ENCODE data around the gene MT1A.

MT1A gene

GRCh38 chr16:56682703-56683397 is 44.4 kb downstream of the MT1A start:
- no peak for DNase-seq

GRCh38 chr16:56683424-56684172 is 45.1 kb downstream of the MT1A start:
- no peak for DNase-seq

GRCh38 chr16:56684256-56684925 is 45.9 kb downstream of the MT1A start:
- DNase-seq, result no peak

- no peak for DNase-seq
Observed at GRCh38 chr16:56684926-56685590, 46.6 kb downstream of the MT1A start.

- no peak for DNase-seq
Observed at GRCh38 chr16:56686758-56687157, 48.3 kb downstream of the MT1A start.

- no peak for DNase-seq
Observed at GRCh38 chr16:56688762-56689161, 50.3 kb downstream of the MT1A start.

DNA sequence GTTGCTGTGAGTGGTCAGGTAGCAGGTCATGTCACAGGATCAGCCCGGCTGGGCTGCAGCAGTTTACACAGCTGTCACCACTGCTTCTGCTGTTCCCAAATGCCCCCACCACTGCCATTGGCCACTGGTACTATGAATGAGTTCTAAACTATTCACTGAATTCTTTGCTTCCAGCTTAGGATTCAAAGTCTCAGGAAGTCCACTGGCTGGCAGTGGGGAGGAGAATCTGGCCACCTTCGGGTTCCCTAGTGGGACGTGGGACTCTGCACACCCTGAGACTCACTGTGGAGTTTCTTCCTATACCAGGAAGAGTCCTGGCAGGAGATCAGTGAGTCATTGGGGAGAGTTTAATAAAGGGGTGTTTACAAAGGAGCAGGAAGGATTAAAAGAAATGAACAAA is 50.7 kb downstream of the MT1A start:
- no peak for DNase-seq
